Fibroblast of the aortic adventitia (primary cell): ENCODE data around the gene RXRA. TPM values are rescaled to one million over a fixed set of nuclear protein-coding genes. Genes with fewer than 3 reads are reported as not detected.

Experiments used
- DNase-seq: peaks from one replicate; pipeline ENCODE4 v3.0.0-alpha.2; 2010; ENCODE audit warnings: low read depth
- H3K4me3 ChIP-seq: 2 replicates; pipeline ENCODE4 v1.5.1; 2011; ENCODE audit warnings: low read depth, mild to moderate bottlenecking, control low read depth, low read length, moderate library complexity
- CTCF ChIP-seq: IDR thresholded peaks from 2 replicates; pipeline ENCODE4 v1.5.1; 2011; ENCODE audit warnings: mild to moderate bottlenecking, low read length, control low read depth, inconsistent platforms; ENCODE audit not compliant: insufficient read depth
- total RNA-seq: library from RNA; depleted of rRNA; stranded (reverse); fragments of >200 nt; gene quantifications from 2 replicates; pipeline ENCODE4 v1.2.3, GENCODE V29; 2012; ENCODE audit warnings: low replicate concordance

RXRA gene
- total RNA-seq, 1 donor = 20.9 TPM

- DNase-seq = no peak
- no peak for TF ChIP-seq CTCF
- H3K4me3 ChIP-seq = no peak overlapping the region
These were observed 62.1 kb downstream of the RXRA start for GRCh38 chr9:134388289-134388808.

- no peak overlapping the region for H3K4me3 ChIP-seq
- no peak for TF ChIP-seq CTCF
- no peak for DNase-seq
These were observed 62.7 kb downstream of the RXRA start for GRCh38 chr9:134388976-134389375.

GRCh38 chr9:134389642-134390041 lies 63.4 kb downstream of the RXRA start:
- no peak for DNase-seq
- no peak overlapping the region for H3K4me3 ChIP-seq
- TF ChIP-seq CTCF = no peak

GRCh38 chr9:134390537-134390936 lies 64.3 kb downstream of the RXRA start:
- no peak for DNase-seq

GRCh38 chr9:134390947-134391318 lies 64.7 kb downstream of the RXRA start:
- no peak for TF ChIP-seq CTCF
- no peak for DNase-seq

More at GRCh38 chr9:134390537-134390936, 64.3 kb downstream of the RXRA start:
- H3K4me3 ChIP-seq = no peak overlapping the region
- no peak for TF ChIP-seq CTCF

GRCh38 chr9:134391319-134392231 lies 65.3 kb downstream of the RXRA start:
- TF ChIP-seq CTCF = no peak
- no peak for DNase-seq
- H3K4me3 ChIP-seq = no peak overlapping the region

More at GRCh38 chr9:134390947-134391318, 64.7 kb downstream of the RXRA start:
- H3K4me3 ChIP-seq = no peak overlapping the region
